Transverse colon (tissue), 4 donors: ENCODE results near the gene TBC1D7.

ENCODE experiments used
- CTCF ChIP-seq, 5 experiments: fragments of 200-600 bp in 3 of 5; fragments of 450-650 bp in 2 of 5; sonication (generic) in 3 of 5; IDR thresholded peaks; 1 replicate in 2 of 5; 2 replicates in 3 of 5; pipeline ENCODE4 v1.5.1; 2016 to 2017; ENCODE audit warnings: antibody characterized with exemption in 5 of 5, inconsistent platforms in 3 of 5, mild to moderate bottlenecking in 2 of 5, moderate library complexity in 1 of 5
- EP300 ChIP-seq: sonication (generic); formaldehyde crosslinking; IDR thresholded peaks from one replicate; pipeline ENCODE4 v1.6.1; 2017; ENCODE audit warnings: antibody characterized with exemption, low read depth
- POLR2A ChIP-seq: fragments of 450-650 bp; IDR thresholded peaks from one replicate; pipeline ENCODE4 v1.6.1; 2016; ENCODE audit warnings: antibody characterized with exemption, mild to moderate bottlenecking, moderate library complexity
- POLR2AphosphoS5 ChIP-seq, 3 donors: sonication (generic); formaldehyde crosslinking; IDR thresholded peaks; one replicate each; pipeline ENCODE4 v1.6.1; 2016; ENCODE audit warnings: antibody characterized with exemption in 3 of 3

DNA sequence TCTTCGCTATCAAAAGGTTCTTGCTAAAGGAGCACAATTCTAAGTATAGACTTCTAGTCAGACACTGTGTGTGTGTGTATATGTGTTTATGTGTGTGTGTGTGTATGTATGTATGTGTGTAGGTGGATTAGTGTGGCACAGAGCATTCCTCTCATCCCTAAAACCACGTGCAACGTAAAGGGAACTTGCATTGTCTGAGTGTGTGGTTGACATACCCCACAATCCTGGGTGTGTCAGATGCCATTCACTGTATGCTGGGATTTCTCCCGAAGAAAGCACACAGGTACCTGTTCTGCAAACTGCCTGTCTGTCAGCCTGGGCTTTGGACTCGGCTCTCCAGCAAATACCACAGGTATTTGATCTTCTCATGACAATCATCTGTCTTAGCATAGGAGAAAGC is 42.3 kb upstream of the TBC1D7 start:
- TF ChIP-seq POLR2AphosphoS5 (IDR thresholded peaks at IDR 0.05) (no peak), CTCF (IDR thresholded peaks at IDR 0.05) (no peak), EP300 (no peak), POLR2A (no peak)
